Aorta (tissue), 5 donors: ENCODE measurements around the gene MBNL1. TPM values are rescaled to one million over a fixed set of nuclear protein-coding genes. Genes with fewer than 3 reads are reported as not detected.

Experiments used
- ATAC-seq: fragments of 200-7000 bp; cut with Tn5 transposase; one replicate; pipeline ENCODE4 v1.9.1; 2022; ENCODE audit warnings: moderate library complexity; ENCODE audit not compliant: low FRiP score
- DNase-seq, 2 donors: peaks; one replicate each; pipeline ENCODE4 v3.0.0-alpha.2; 2020
- H3K27ac ChIP-seq, 2 donors: one replicate each; pipeline ENCODE4 v1.5.1; 2013; ENCODE audit warnings: low read length in 2 of 2, mild to moderate bottlenecking in 2 of 2, moderate library complexity in 2 of 2, control low read depth in 1 of 2, inconsistent platforms in 1 of 2, low read depth in 1 of 2
- H3K27me3 ChIP-seq, 2 donors: one replicate each; pipeline ENCODE4 v1.6.1; 2013; ENCODE audit warnings: control low read depth in 1 of 2, low read length in 1 of 2, mild to moderate bottlenecking in 1 of 2, moderate library complexity in 1 of 2; ENCODE audit not compliant: insufficient read depth in 2 of 2, control insufficient read depth in 1 of 2
- H3K36me3 ChIP-seq, 2 donors: one replicate each; pipeline ENCODE4 v1.6.1; 2013; ENCODE audit warnings: control low read depth in 1 of 2, low read length in 1 of 2, mild to moderate bottlenecking in 1 of 2; ENCODE audit not compliant: insufficient read depth in 2 of 2, control insufficient read depth in 1 of 2
- H3K4me1 ChIP-seq, 2 donors: one replicate each; pipeline ENCODE4 v1.6.1; 2013; ENCODE audit warnings: low read length in 2 of 2, control low read depth in 1 of 2, mild to moderate bottlenecking in 1 of 2, moderate library complexity in 1 of 2; ENCODE audit not compliant: insufficient read depth in 2 of 2, control insufficient read depth in 1 of 2
- H3K4me3 ChIP-seq, 2 donors: one replicate each; pipeline ENCODE4 v1.5.1; 2013; ENCODE audit warnings: low read length in 2 of 2, control low read depth in 1 of 2, mild to moderate bottlenecking in 1 of 2
- H3K9me3 ChIP-seq: one replicate; pipeline ENCODE4 v1.6.1; 2013; ENCODE audit warnings: mild to moderate bottlenecking, low read length; ENCODE audit not compliant: control insufficient read depth
- WGBS, 2 donors: extraction: QIAGEN DNeasy Blood & Tissue Kit; methylation state at CpG; one replicate each; pipeline ENCODE4 v1.1.7; 2013; 5-methylcytosine and 5-hydroxymethylcytosine counted together
- intact Hi-C, 2 donors: fragments of 100-400 bp; cut with DNase I; formaldehyde crosslinking; loops; one replicate each; pipeline versions ENCODE4 v1.14.2 to v1.15.0; 2022
- polyA plus RNA-seq, 2 donors: library from polyadenylated mRNA; stranded (reverse); fragments of 200-250 nt; gene quantifications; one replicate each; pipeline ENCODE4 v1.2.3, GENCODE V29; 2013
- total RNA-seq, 2 donors: library from RNA; stranded (reverse); fragmentation: NEBNext Ultra II Directional; extraction: Animal tissue kit (Norgen Biotek cat#: 25700); gene quantifications; one replicate each; pipeline ENCODE4 v1.2.1, GENCODE V29; 2021
- donor health status: healthy with polysubstance abuse.
- donor health status: Bipolar disorder and iron deficiency.
- donor health status: DM: no; HTN: no; CAD: no.
- donor health status: DM: no; HTN: no; CAD: no.
- donor health status: DM: yes; HTN: yes; CAD: no.

The MBNL1 gene
- total and polyA plus RNA-seq, 4 donors, result 141 to 689 (median 334) TPM

- no peak for ATAC-seq
- no peaks in the 10 kb centered on the region for H3K9me3 ChIP-seq
- H3K27ac ChIP-seq, result no peak overlapping the region
- 37% methylated on average over 5 of the region's 5 CpGs for whole genome bisulfite sequencing, 2 donors
- peaks cover 4 to 7% of the 10 kb centered on the region in 2 donors for H3K36me3 ChIP-seq
- no peak for DNase-seq
- H3K4me1 ChIP-seq, result peaks cover 0 to 12% of the 10 kb centered on the region in 2 donors
- no peak overlapping the region for H3K4me3 ChIP-seq
- intact Hi-C loops, result no loop called here
- H3K27me3 ChIP-seq, result no peaks in the 10 kb centered on the region
Measured at GRCh38 chr3:152458376-152459117, 189.8 kb downstream of the MBNL1 start.

- H3K4me1 ChIP-seq, result peaks cover 0 to 10% of the 10 kb centered on the region in 2 donors
Measured at GRCh38 chr3:152459118-152459515, 190.4 kb downstream of the MBNL1 start.

GRCh38 chr3:152459572-152459971 lies 190.8 kb downstream of the MBNL1 start:
- no peaks in the 10 kb centered on the region for H3K27me3 ChIP-seq
- H3K36me3 ChIP-seq, result peaks cover 4 to 7% of the 10 kb centered on the region in 2 donors
- no peaks in the 10 kb centered on the region for H3K9me3 ChIP-seq
- H3K4me3 ChIP-seq, result no peak overlapping the region
- WGBS, 2 donors, result 77 to 78% methylated on average over 2 of the region's 2 CpGs
- no peak for ATAC-seq
- intact Hi-C loops, result no loop called here
- H3K4me1 ChIP-seq, result peaks cover 0 to 10% of the 10 kb centered on the region in 2 donors
- peak overlapping the region in 1 of 2 donors; percentile 5 for H3K27ac ChIP-seq
- DNase-seq, result no peak

More at GRCh38 chr3:152459118-152459515, 190.4 kb downstream of the MBNL1 start:
- intact Hi-C loops, result no loop called here
- Histone ChIP-seq H3K36me3 (peaks cover 4 to 7% of the 10 kb centered on the region in 2 donors), H3K4me3 (no peak overlapping the region), H3K9me3 (no peaks in the 10 kb centered on the region), H3K27me3 (no peaks in the 10 kb centered on the region), H3K27ac (no peak overlapping the region)
- no peak for ATAC-seq
- no peak for DNase-seq
- 95 to 96% methylated on average over 2 of the region's 2 CpGs for WGBS, 2 donors

- intact Hi-C loops, result no loop called here
- 43 to 48% methylated on average over 3 of the region's 3 CpGs for WGBS, 2 donors
- no peak for DNase-seq
- no peak for ATAC-seq
- Histone ChIP-seq H3K36me3 (peaks cover 4 to 7% of the 10 kb centered on the region in 2 donors), H3K4me3 (no peak overlapping the region), H3K4me1 (peaks cover 0 to 7% of the 10 kb centered on the region in 2 donors), H3K27ac (no peak overlapping the region), H3K9me3 (no peaks in the 10 kb centered on the region), H3K27me3 (no peaks in the 10 kb centered on the region)
Measured at GRCh38 chr3:152460936-152461335, 192.2 kb downstream of the MBNL1 start.

GRCh38 chr3:152461460-152461859 lies 192.7 kb downstream of the MBNL1 start:
- Histone ChIP-seq H3K27ac (no peak overlapping the region), H3K36me3 (peaks cover 2 to 4% of the 10 kb centered on the region in 2 donors), H3K4me3 (no peak overlapping the region), H3K4me1 (peaks cover 0 to 3% of the 10 kb centered on the region in 2 donors), H3K27me3 (no peaks in the 10 kb centered on the region), H3K9me3 (no peaks in the 10 kb centered on the region)
- intact Hi-C loops, result no loop called here
- DNase-seq (no peak), ATAC-seq (no peak)
- 95% methylated on average over 1 of the region's 1 CpG for WGBS, 2 donors

- intact Hi-C loops, result no loop called here
- no peaks in the 10 kb centered on the region for H3K9me3 ChIP-seq
- peak; percentile 53 for ATAC-seq
- 59 to 61% methylated on average over 7 of the region's 7 CpGs for WGBS, 2 donors
- H3K4me3 ChIP-seq, result no peak overlapping the region
- peaks cover 0 to 1% of the 10 kb centered on the region in 2 donors for H3K4me1 ChIP-seq
- H3K27me3 ChIP-seq, result no peaks in the 10 kb centered on the region
- H3K36me3 ChIP-seq, result no peaks in the 10 kb centered on the region
- H3K27ac ChIP-seq, result no peak overlapping the region
- no peak for DNase-seq
Measured at GRCh38 chr3:152466784-152467183, 198.1 kb downstream of the MBNL1 start.

- H3K36me3 ChIP-seq, result no peaks in the 10 kb centered on the region
- H3K4me3 ChIP-seq, result no peak overlapping the region
- intact Hi-C loops, result no loop called here
- H3K9me3 ChIP-seq, result no peaks in the 10 kb centered on the region
- H3K4me1 ChIP-seq, result peaks cover 0 to 3% of the 10 kb centered on the region in 2 donors
- H3K27ac ChIP-seq, result no peak overlapping the region
- DNase-seq (no peak), ATAC-seq (no peak)
- WGBS, 2 donors, result 91 to 92% methylated on average over 4 of the region's 4 CpGs
- no peaks in the 10 kb centered on the region for H3K27me3 ChIP-seq
Measured at GRCh38 chr3:152469248-152470025, 200.7 kb downstream of the MBNL1 start.

- intact Hi-C loops, result no loop called here
- 84 to 87% methylated on average over 4 of the region's 4 CpGs for WGBS, 2 donors
- peaks cover 0 to 3% of the 10 kb centered on the region in 2 donors for H3K4me1 ChIP-seq
- H3K4me3 ChIP-seq, result no peak overlapping the region
- H3K9me3 ChIP-seq, result no peaks in the 10 kb centered on the region
- no peaks in the 10 kb centered on the region for H3K36me3 ChIP-seq
- DNase-seq (no peak), ATAC-seq (no peak)
- H3K27me3 ChIP-seq, result no peaks in the 10 kb centered on the region
- H3K27ac ChIP-seq, result no peak overlapping the region
Measured at GRCh38 chr3:152470095-152470494, 201.4 kb downstream of the MBNL1 start.
